ENCODE results near the gene SHF.

SHF gene

GRCh38 chr15:45126535-45127158 lies 61.1 kb downstream of the SHF start:
- no peak for DNase-seq (ENCODE audit: low read depth)

- no peak for DNase-seq (ENCODE audit: low read depth)
Measured at GRCh38 chr15:45123397-45123796, 64.4 kb downstream of the SHF start.

- no peak for DNase-seq (ENCODE audit: low read depth)
Measured at GRCh38 chr15:45122719-45123118, 65.0 kb downstream of the SHF start.

GRCh38 chr15:45121706-45122417 lies 65.9 kb downstream of the SHF start:
- no peak for DNase-seq (ENCODE audit: low read depth)

- no peak for DNase-seq (ENCODE audit: low read depth)
Measured at GRCh38 chr15:45121020-45121419, 66.7 kb downstream of the SHF start.

GRCh38 chr15:45120081-45120972 lies 67.4 kb downstream of the SHF start:
- no peak for DNase-seq (ENCODE audit: low read depth)

GRCh38 chr15:45118996-45119395 lies 68.8 kb downstream of the SHF start:
- DNase-seq (ENCODE audit: low read depth), result no peak

- DNase-seq (ENCODE audit: low read depth), result peak; percentile 69
Measured at GRCh38 chr15:45118131-45118588, 69.6 kb downstream of the SHF start.

GRCh38 chr15:45117308-45118130 lies 70.2 kb downstream of the SHF start:
- DNase-seq (ENCODE audit: low read depth), result no peak
